ENCODE measurements around the gene PMEPA1.
A peak's percentile ranks its signal among the peaks of the same experiment; 100 is the strongest.

PMEPA1 gene

GRCh38 chr20:57735831-57736737 lies 26.3 kb upstream of the PMEPA1 start:
- DNase-seq, result no peak

- DNase-seq, result no peak
Measured at GRCh38 chr20:57734754-57735153, 24.9 kb upstream of the PMEPA1 start.

DNA sequence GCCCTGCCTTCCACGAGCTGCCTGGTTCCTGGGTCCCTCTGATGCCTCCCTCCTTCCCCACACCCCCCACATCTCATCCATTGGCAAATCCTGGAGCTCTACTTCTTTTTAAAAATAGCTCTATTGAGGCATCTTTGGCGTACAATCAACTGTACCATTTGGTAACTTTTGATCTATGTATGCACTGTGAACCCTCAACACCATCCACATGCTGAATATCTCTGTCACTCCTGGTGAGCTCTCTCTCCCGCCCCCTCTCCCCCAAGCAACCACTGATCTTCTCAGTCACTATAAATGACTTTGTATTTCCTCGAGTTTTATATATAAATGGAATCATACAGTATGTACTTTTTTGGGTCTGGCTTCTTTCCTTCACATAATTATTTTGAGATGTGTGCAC lies 22.4 kb upstream of the PMEPA1 start:
- DNase-seq, result no peak

DNA sequence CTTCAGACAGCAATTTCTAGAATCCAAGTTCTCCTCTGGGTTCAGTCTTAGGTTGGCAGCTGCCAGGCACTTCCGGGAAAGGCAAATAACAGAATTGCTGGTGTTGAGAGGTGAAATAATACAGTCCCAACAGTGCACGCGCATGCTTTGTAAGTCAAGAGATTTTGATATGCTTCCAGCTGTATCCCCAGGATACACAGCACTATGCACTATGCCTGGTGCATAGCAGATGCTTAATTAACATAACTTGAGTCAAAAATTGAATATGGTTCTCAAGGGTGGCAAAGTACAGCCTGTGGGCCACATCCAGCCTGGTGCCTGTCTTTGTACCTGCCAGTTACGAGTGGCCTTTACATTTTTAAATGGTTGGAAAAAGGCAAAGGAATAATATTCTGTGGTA lies 18.9 kb upstream of the PMEPA1 start:
- no peak for DNase-seq

GRCh38 chr20:57727863-57728262 lies 18.0 kb upstream of the PMEPA1 start:
- DNase-seq, result no peak

DNA sequence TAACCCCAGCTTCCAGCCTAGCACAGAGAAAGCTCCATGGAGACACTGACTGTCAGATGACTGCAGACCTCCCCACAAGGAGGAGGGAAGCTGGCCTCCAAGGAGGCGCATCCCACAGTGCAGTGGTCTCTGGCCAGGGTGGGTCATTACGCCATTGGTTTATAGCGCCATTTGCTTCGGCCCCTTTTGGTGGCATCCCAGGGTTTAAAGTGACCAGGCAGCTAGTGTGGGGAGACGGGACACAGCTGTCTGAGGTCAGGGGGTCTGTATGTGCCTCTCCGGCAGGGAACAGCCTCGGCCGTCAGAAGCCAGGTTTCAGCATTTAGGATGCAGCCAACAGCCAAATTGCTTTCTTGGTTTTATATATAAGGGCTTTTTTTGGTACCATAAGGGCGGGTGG lies 15.8 kb upstream of the PMEPA1 start:
- DNase-seq, result no peak

DNA sequence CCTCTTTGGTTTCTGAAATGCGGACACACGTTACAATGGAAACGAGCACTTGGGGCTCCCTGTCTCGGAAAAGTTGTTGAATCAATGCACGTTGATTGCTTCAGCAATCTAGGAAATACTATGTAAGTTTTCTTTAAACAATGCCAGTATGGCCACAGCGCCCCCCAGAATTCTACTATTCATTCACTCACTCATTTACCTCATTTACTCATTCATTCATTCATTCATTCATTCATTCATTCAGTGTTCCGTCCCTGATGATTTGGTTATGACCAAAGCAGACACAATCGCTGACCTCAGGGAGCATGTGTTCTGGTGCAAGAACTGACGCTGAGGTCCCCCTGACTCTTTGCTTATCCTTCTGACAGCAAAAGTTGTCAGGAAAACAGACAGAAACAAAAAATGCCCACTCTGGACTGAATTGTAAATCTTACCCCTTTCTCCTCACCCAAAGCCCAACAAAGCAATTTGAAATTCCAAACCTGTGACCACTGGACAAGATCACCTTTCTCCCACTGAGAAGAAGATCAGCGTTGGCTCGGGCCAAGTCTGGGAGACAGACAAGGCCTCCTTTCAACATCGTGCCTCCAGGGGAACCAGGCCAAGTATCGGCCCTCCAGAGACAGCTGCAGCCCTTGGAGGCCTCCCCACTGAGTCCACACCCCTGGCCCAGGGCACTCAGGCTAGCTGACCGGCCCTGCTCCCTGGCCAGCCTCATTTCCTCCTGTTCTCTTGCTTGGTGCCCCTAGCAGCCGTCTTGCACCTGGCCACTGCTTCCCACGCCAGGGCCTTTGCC lies 15.0 kb upstream of the PMEPA1 start:
- no peak for DNase-seq

- DNase-seq, result no peak
Measured at GRCh38 chr20:57723816-57724215, 14.0 kb upstream of the PMEPA1 start.

- no peak for DNase-seq
Measured at GRCh38 chr20:57719951-57720350, 10.1 kb upstream of the PMEPA1 start.

GRCh38 chr20:57718490-57719009 lies 8.7 kb upstream of the PMEPA1 start:
- peak; percentile 57 for DNase-seq

DNA sequence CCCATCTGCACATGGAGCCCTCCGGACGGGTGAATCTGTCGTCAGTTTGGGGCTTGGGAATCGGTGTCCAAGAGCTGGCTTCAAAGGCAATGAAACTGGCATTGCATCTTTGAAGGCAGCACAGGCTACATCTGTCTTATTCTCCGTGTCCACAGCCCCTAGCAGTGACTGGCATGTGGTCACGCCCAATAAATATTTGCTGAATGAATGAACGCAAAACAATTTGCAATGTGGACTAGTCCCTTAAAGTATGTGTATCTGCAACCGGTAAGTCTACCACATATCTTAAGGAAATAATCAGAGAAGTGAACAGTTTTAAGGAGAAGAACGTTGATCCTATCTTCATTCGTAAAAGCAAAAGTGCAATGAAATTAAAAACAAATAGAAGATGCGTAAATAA lies 8.0 kb upstream of the PMEPA1 start:
- DNase-seq, result no peak

DNA sequence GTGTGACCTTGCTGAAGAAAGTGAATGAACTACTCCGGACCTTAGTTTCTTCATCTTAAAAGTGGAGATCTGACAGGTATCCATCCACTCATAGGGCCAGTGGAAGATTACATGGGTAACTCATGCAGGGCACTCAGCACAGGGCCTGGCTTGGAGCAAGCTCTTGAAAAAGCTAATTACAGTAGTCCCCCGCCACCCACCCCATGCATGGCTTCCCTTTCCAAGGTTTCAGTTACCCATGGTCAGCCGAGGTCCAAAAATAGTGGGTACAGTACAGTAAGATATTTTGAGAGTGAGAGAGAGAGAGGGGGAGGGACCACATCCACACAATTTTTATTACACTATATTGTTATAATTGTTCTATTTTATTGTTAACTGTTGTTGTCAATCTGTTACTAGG lies 7.1 kb upstream of the PMEPA1 start:
- no peak for DNase-seq

DNA sequence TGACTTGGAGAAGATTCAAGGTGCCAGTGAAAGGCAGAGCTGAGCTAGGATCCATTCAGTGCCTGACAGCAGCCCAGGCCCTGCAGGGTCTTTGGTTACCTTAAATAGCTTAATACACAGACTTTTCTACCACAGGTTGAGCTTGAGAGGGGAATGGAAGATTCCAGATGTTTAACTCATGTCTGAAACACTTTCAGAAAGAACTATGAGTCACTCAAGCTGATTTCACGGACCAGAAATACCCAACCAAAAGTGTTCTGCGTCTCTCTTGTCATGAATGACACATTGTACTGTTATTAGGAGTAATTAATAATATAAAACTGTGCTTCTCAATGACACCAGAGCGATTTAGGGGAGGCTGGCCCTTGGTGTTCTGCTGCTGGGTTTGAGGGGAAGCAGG lies 6.4 kb upstream of the PMEPA1 start:
- DNase-seq, result no peak

GRCh38 chr20:57715268-57715904 lies 5.6 kb upstream of the PMEPA1 start:
- no peak for DNase-seq

DNA sequence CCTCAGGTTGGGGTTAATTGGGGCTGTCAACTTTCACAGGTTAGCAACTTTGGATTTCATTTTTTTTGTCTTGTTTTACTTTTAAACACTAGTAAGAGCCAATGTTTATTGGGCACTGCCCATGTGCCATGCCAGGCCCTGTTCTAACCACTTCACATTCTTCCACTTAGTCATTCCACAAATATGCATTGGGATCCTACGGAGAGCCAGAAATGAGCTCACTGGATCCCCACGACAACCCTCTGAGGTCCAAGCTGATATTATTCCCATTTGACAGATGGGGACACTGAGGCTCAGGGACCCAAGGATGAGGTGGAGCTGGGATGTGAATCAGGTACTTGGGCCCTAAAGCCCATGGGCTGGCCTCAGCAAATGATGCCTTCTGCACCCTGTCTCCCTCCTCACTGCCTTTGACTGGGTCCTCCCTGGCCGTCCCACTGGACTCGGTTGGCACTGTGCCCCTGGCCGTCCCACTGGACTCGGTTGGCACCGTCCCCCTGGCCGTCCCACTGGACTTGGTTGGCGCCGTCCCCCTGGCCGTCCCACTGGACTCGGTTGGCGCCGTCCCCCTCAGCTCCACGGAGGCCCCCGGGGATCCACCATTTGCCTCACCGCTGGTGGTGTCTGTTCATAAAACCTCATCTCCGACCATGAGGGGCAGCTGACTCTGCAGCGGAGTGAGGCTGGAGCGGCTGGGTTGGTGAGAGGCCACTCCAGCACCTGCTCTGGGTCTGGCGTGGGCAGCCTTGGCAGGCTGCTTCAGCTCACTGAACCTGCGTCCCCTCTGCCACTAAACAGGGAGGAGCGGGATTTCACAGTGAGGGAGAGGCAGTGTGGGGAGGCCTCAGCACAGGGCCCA lies 4.8 kb upstream of the PMEPA1 start:
- DNase-seq, result no peak

DNA sequence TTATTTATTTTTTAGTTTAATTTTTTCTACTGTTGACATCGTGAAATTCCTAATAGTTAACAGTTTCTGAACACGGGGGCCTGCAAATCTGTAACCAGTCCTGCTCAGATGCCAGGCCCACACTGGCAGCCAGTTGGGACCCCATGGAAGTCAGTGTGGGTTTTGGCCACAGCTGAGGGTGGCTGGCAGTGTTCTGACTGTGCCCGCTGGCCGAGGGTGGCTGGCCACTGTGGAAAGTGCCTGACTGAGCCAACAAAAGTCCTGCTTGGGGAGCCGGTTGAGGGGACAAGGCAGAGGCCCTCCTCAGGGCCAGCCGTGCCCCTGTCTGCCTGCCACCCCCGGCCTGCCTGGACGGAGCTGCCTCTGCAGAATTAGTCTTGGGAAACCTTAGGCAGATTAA lies 4.1 kb upstream of the PMEPA1 start:
- DNase-seq, result no peak

DNA sequence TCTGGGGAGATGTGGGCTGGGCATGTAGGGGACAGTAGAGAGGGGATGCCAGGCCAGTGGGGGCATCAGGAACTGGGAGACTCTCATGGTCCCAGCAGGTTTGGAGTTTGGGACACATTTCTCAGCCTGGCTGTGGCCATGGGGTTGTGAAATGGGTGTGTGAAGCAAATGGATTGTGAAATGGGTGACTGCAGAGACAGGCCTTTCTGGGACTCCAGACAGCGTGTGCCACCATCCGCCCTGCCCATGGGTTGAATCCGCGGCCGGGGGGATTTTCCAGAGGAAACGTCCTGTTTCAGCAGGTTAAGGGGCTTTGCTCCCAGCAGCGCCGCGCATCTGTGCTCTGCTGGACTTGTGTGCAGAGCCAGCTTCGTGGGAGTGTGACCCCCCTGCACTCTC lies 3.7 kb upstream of the PMEPA1 start:
- DNase-seq, result no peak

DNA sequence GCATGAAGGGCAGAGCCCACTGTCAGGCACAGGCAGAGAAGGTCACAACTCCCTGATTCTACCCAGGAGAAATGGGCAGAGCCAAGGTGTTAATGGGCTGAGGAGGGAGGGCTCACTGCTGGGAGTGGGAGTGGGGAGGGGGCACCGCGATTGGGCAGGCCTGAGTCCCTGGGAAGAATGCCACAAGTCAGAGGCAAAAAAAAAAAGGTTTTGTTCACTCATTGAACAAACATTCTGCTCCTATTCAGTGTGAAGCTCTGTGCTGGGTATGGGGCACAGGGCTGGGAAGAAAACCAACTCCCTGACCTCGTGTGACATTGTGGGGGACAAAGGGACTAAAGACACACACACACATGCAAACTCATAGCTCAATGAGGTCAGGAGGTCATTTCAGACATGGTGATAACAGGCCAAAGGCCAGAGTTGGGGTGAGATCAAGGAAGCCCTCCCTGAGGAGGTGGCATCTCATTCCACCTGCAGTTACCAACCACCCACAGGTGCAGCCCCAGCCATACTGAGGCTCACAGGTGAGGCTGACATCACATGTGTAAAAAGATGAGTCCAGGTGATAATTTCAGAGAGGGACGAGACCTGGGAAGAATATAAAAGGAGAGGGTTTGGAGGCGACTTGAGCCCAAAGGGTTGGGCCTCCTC lies 3.2 kb upstream of the PMEPA1 start:
- no peak for DNase-seq

DNA sequence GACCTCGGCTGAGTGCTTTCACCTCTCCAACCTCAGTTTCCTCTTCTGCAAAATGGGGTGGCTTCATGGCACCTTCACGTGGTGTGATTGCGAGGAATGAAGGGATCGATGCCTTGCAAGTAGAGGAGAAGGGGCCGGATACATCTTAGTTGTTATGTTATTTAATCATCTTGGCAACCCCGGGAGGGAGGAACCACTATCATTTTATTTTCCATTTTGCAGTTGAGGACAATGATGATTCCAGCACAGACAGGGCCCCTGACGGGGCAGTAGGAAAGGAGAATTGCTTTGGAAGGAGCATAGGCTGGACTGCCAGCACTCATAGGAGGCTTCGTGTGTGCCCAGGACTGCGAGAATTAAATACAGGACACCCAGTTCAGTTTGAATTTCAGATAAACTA lies 2.5 kb upstream of the PMEPA1 start:
- no peak for DNase-seq

DNA sequence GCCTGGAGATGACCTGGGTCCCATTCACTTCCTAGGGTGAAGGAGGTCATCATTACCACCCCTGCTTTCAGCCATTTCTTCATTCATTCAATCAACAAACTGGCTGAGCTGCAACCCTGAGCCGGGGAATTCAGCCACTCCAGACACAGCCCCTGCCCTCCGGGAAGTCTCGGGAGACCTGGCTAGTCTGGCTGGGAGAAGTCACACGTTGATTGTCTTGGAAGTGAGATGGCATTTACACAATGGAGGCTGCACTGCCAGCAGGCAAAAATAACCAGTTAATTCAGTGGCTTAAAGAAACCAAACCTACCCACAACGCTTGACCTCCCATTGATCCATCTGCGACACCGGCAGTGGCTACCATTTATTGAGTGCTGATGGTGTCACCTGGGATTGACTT lies 2.0 kb upstream of the PMEPA1 start:
- no peak for DNase-seq

DNA sequence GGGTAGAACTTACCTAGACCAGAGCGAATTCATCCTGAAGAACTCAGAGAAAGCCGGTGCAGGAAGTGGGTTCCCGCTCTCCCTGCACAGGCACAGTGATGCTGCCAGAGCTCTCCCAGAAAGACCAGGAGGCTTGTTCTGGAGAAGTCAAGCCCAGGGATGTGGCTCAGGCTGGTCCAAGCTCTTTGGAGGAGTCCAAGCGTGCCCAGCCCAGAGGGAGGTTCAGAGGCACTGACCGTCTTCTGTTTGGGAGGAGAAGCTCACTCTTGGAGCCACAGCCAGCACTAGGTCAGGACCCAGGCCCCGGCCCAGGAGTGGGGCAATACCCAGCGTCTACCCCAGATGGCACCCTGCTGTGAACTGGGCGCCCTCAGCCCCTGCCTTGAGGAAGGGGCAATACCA lies 1.5 kb upstream of the PMEPA1 start:
- no peak for DNase-seq

- no peak for DNase-seq
Measured at GRCh38 chr20:57710841-57711240, 1.0 kb upstream of the PMEPA1 start.
